NCI-H187 (cell line): ENCODE results near the gene CSRNP3.

ENCODE experiments used
- DNase-seq, 2 experiments: peaks; one replicate each; lab custom pipeline; 2025; lab: John Stamatoyannopoulos, UW

Gene CSRNP3

GRCh38 chr2:165687426-165688002 is 218.0 kb downstream of the CSRNP3 start:
- no peak for DNase-seq

GRCh38 chr2:165691615-165692014 is 222.1 kb downstream of the CSRNP3 start:
- DNase-seq, result no peak

GRCh38 chr2:165692906-165693305 is 223.4 kb downstream of the CSRNP3 start:
- DNase-seq, result no peak

- DNase-seq, result no peak
Measured at GRCh38 chr2:165693838-165694237, 224.3 kb downstream of the CSRNP3 start.

- DNase-seq, result no peak
Measured at GRCh38 chr2:165697748-165698443, 228.4 kb downstream of the CSRNP3 start.

- peak; percentile 29 to 41 for DNase-seq
Measured at GRCh38 chr2:165698444-165698884, 229.0 kb downstream of the CSRNP3 start.

- no peak for DNase-seq
Measured at GRCh38 chr2:165699946-165700345, 230.4 kb downstream of the CSRNP3 start.

GRCh38 chr2:165700531-165700930 is 231.0 kb downstream of the CSRNP3 start:
- DNase-seq, result no peak

- no peak for DNase-seq
Measured at GRCh38 chr2:165701147-165701546, 231.6 kb downstream of the CSRNP3 start.

GRCh38 chr2:165706960-165707487 is 237.5 kb downstream of the CSRNP3 start:
- no peak for DNase-seq

GRCh38 chr2:165716091-165716490 is 246.6 kb downstream of the CSRNP3 start:
- DNase-seq, result no peak

- no peak for DNase-seq
Measured at GRCh38 chr2:165718610-165719210, 249.2 kb downstream of the CSRNP3 start.

- DNase-seq, result no peak
Measured at GRCh38 chr2:165720511-165720910, 251.0 kb downstream of the CSRNP3 start.

GRCh38 chr2:165725421-165725820 is 255.9 kb downstream of the CSRNP3 start:
- no peak for DNase-seq
